SU-DHL-6 (cell line): ENCODE data around the gene TMEM175.

Experiments
- CTCF ChIP-seq: fragments of 200-600 bp; sonication (generic); IDR thresholded peaks from one replicate; pipeline ENCODE4 v1.5.1; 2017; ENCODE audit warnings: antibody characterized with exemption, mild to moderate bottlenecking, low read length, moderate library complexity; ENCODE audit not compliant: insufficient read depth, poor library complexity, severe bottlenecking
- EZH2phosphoT487 ChIP-seq: fragments of 200-600 bp; sonication (generic), shearing (Covaris generic); conservative IDR thresholded peaks from 2 replicates; pipeline ENCODE4 v1.6.1; 2018; ENCODE audit warnings: mild to moderate bottlenecking, antibody characterized with exemption, low read length, moderate library complexity, mixed read lengths

DNA sequence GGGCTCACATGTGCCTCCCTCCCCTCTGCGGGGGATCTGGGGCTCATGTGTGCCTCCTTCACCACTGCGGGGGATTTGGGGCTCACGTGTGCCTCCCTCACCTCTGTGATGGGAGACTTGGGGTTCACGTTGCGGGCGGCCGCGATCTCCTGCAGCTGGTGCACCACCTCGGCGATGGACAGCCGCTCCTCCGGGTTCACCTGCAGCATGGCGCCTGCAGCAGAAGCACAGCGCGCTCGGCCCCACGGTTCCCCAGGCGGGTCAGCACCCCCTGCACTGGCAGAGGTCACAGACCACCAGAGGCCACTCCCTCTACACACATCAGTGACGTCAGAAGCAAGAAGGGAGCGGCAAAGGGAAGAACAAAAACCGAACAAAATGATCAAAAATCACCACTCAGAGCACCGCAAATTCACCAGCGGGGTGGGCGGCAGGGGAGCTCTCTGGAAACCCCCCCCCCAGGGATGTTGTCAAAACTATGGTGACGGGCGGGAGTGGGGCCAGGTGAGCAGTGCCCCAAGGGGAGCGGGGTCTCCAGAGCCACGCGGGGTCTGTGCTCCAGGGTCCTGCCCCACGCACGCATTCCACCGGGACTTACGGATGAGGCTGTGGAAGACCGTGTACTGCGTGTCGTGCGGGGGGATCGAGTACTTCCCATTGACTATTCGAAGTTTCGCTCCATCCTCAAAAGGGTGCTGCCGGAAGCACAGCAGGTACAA, 38.8 kb upstream of the TMEM175 start:
- no peak for TF ChIP-seq CTCF
- no peak for TF ChIP-seq EZH2phosphoT487
